Posterior cingulate gyrus (tissue), 11 donors: ENCODE results near the gene CHST8.
"Not testable (repeated sequence)": the region's sequence is repeated elsewhere in the genome, so short reads cannot be mapped to it uniquely, and the experiment has no call there.

ENCODE experiments used
- DNase-seq, 10 donors: peaks; one replicate each; pipeline versions ENCODE4 v3.0.0 to v3.0.0-alpha.2; 2020 to 2021; ENCODE audit warnings: mixed read lengths in 3 of 10
- intact Hi-C: fragments of 100-400 bp; cut with DNase I; formaldehyde crosslinking; loops from one replicate; pipeline ENCODE4 v1.15.1; 2023

CHST8 gene

GRCh38 chr19:33686687-33687480 is 65.1 kb downstream of the CHST8 start:
- intact Hi-C loops, result no loop called here
- peak in 4 of 10 donors; percentile 5 to 83 (median 74) for DNase-seq

GRCh38 chr19:33687481-33688170 is 65.9 kb downstream of the CHST8 start:
- peak in 4 of 10 donors; percentile 4 to 69 (median 42) for DNase-seq
- intact Hi-C loops, result no loop called here

- peak in 4 of 10 donors; percentile 3 to 61 (median 47) for DNase-seq
- intact Hi-C loops, result no loop called here
Observed at GRCh38 chr19:33688171-33688992, 66.6 kb downstream of the CHST8 start.

GRCh38 chr19:33689138-33689746 is 67.5 kb downstream of the CHST8 start:
- intact Hi-C loops, result no loop called here
- DNase-seq, result peak in 4 of 10 donors; percentile 1 to 82 (median 72)

- peak in 4 of 10 donors; percentile 9 to 80 (median 69) for DNase-seq
Observed at GRCh38 chr19:33689868-33690267, 68.1 kb downstream of the CHST8 start.

GRCh38 chr19:33690378-33691029 is 68.8 kb downstream of the CHST8 start:
- intact Hi-C loops, result no loop called here
- DNase-seq, result peak in 4 of 10 donors; percentile 4 to 78 (median 72)

More at GRCh38 chr19:33689868-33690267, 68.1 kb downstream of the CHST8 start:
- intact Hi-C loops, result no loop called here

GRCh38 chr19:33691030-33691427 is 69.3 kb downstream of the CHST8 start:
- DNase-seq, result peak in 3 of 10 donors; percentile 2 to 54 (median 50)
- intact Hi-C loops, result no loop called here

- peak in 3 of 10 donors; percentile 1 to 35 (median 29) for DNase-seq
Observed at GRCh38 chr19:33691736-33692135, 70.0 kb downstream of the CHST8 start.

GRCh38 chr19:33693678-33694077 is 71.9 kb downstream of the CHST8 start:
- intact Hi-C loops, result no loop called here
- DNase-seq, result peak in 2 of 10 donors; percentile 5 to 9

More at GRCh38 chr19:33691736-33692135, 70.0 kb downstream of the CHST8 start:
- intact Hi-C loops, result no loop called here

GRCh38 chr19:33695547-33695946 is 73.8 kb downstream of the CHST8 start:
- intact Hi-C loops, result not testable (repeated sequence)
- DNase-seq, result peak in 2 of 10 donors; percentile 1 to 9

- intact Hi-C loops, result no loop called here
- DNase-seq, result peak in 3 of 10 donors; percentile 37 to 59 (median 43)
Observed at GRCh38 chr19:33697766-33698165, 76.0 kb downstream of the CHST8 start.

- intact Hi-C loops, result no loop called here
- DNase-seq, result peak in 3 of 10 donors; percentile 57 to 69 (median 67)
Observed at GRCh38 chr19:33698576-33699435, 77.1 kb downstream of the CHST8 start.

- intact Hi-C loops, result no loop called here
- peak in 3 of 10 donors; percentile 4 to 30 (median 21) for DNase-seq
Observed at GRCh38 chr19:33699754-33700407, 78.1 kb downstream of the CHST8 start.

- peak in 3 of 10 donors; percentile 31 to 32 (median 31) for DNase-seq
Observed at GRCh38 chr19:33700408-33701013, 78.8 kb downstream of the CHST8 start.

GRCh38 chr19:33701565-33701964 is 79.8 kb downstream of the CHST8 start:
- DNase-seq, result peak in 3 of 10 donors; percentile 3 to 51 (median 19)
- intact Hi-C loops, result no loop called here

More at GRCh38 chr19:33700408-33701013, 78.8 kb downstream of the CHST8 start:
- intact Hi-C loops, result no loop called here

GRCh38 chr19:33702606-33703437 is 81.1 kb downstream of the CHST8 start:
- peak in 3 of 10 donors; percentile 44 to 64 (median 62) for DNase-seq
- intact Hi-C loops, result no loop called here

GRCh38 chr19:33703438-33703750 is 81.6 kb downstream of the CHST8 start:
- intact Hi-C loops, result no loop called here
- peak in 2 of 10 donors; percentile 72 to 73 for DNase-seq
